Left ventricle myocardium superior (tissue), 1 donor: ENCODE data around the gene INSYN1. TPM values are rescaled to one million over a fixed set of nuclear protein-coding genes. Genes with fewer than 3 reads are reported as not detected.
A peak's percentile ranks its signal among the peaks of the same experiment; 100 is the strongest.
"Not testable (repeated sequence)": the region's sequence is repeated elsewhere in the genome, so short reads cannot be mapped to it uniquely, and the experiment has no call there.

Experiments used
- ATAC-seq: fragments of 200-7000 bp; cut with Tn5 transposase; one replicate; pipeline ENCODE4 v1.9.1; 2020; ENCODE audit warnings: mild to moderate bottlenecking, moderate library complexity
- DNase-seq: peaks from one replicate; pipeline ENCODE4 v3.0.0-alpha.2; 2020
- intact Hi-C: fragments of 100-400 bp; cut with micrococcal nuclease; formaldehyde crosslinking; loops from one replicate; pipeline ENCODE4 v1.11.0; 2022
- long read RNA-seq: library from polyadenylated mRNA; unstranded; transcript quantifications from one replicate; pipeline ENCODE4 v2.0.0, GENCODE V29; 2021
- total RNA-seq: library from RNA; stranded (reverse); fragmentation: NEBNext Ultra II Directional; extraction: Animal tissue kit (Norgen Biotek cat#: 25700); gene quantifications from one replicate; pipeline ENCODE4 v1.2.1, GENCODE V29; 2021
- donor health status: DM: no; HTN: yes; CAD: no; lungs with severe emphysema.

INSYN1 gene
- total RNA-seq: 168 TPM
- long read RNA-seq, full-length matches to known transcripts: 143 of 189 reads
- long read RNA-seq, partial matches to known transcripts: 13 of 189 reads
- long read RNA-seq, other reads (novel, unspliced or antisense): 33 of 189 reads

GRCh38 chr15:73753250-73754130, at the start of gene INSYN1:
TSS of gene INSYN1 (minus strand) at chr15:73753351. CDS start at chr15:73751130, 2,221 bp downstream.
- intact Hi-C loops: no loop called here
- ATAC-seq: peak; percentile 75
- DNase-seq: peak; percentile 85

- intact Hi-C loops: no loop called here
- DNase-seq (peak; percentile 72), ATAC-seq (peak; percentile 80)
Measured at GRCh38 chr15:73802431-73803041, 49.4 kb upstream of the INSYN1 start.

- ATAC-seq: peak; percentile 82
- intact Hi-C loops: no loop called here
- DNase-seq: peak; percentile 90
Measured at GRCh38 chr15:73800662-73801345, 47.7 kb upstream of the INSYN1 start.

GRCh38 chr15:73799466-73799865, 46.3 kb upstream of the INSYN1 start:
- intact Hi-C loops: no loop called here
- no peak for ATAC-seq
- no peak for DNase-seq

GRCh38 chr15:73797366-73798158, 44.4 kb upstream of the INSYN1 start:
- no peak for DNase-seq
- no peak for ATAC-seq
- intact Hi-C loops: no loop called here

- intact Hi-C loops: no loop called here
- DNase-seq (peak; percentile 83), ATAC-seq (peak; percentile 35)
Measured at GRCh38 chr15:73796331-73796831, 43.2 kb upstream of the INSYN1 start.

GRCh38 chr15:73794443-73795133, 41.4 kb upstream of the INSYN1 start:
- ATAC-seq (no peak), DNase-seq (no peak)
- intact Hi-C loops: no loop called here

- DNase-seq, ATAC-seq, intact Hi-C loops: not testable (repeated sequence)
Measured at GRCh38 chr15:73792899-73793541, 39.9 kb upstream of the INSYN1 start.

GRCh38 chr15:73792415-73792814, 39.3 kb upstream of the INSYN1 start:
- ATAC-seq: peak; percentile 89
- intact Hi-C loops: no loop called here

GRCh38 chr15:73789521-73790240, 36.5 kb upstream of the INSYN1 start:
- intact Hi-C loops: no loop called here
- ATAC-seq (no peak), DNase-seq (no peak)

More at GRCh38 chr15:73792415-73792814, 39.3 kb upstream of the INSYN1 start:
- DNase-seq: peak; percentile 69

GRCh38 chr15:73787621-73788020, 34.5 kb upstream of the INSYN1 start:
- intact Hi-C loops: no loop called here
- no peak for ATAC-seq
- DNase-seq: no peak

- intact Hi-C loops: no loop called here
- peak; percentile 58 for DNase-seq
- ATAC-seq: peak; percentile 35
Measured at GRCh38 chr15:73786538-73786937, 33.4 kb upstream of the INSYN1 start.

GRCh38 chr15:73785256-73786014, 32.3 kb upstream of the INSYN1 start:
- DNase-seq, ATAC-seq, intact Hi-C loops: not testable (repeated sequence)

- ATAC-seq (no peak), DNase-seq (no peak)
- intact Hi-C loops: no loop called here
Measured at GRCh38 chr15:73784291-73784690, 31.1 kb upstream of the INSYN1 start.

GRCh38 chr15:73782344-73782959, 29.3 kb upstream of the INSYN1 start:
- intact Hi-C loops: no loop called here
- DNase-seq: no peak
- ATAC-seq: peak; percentile 35
